Smooth muscle cell (in vitro differentiated cells): ENCODE data around the gene ANKRD13A. TPM values are rescaled to one million over a fixed set of nuclear protein-coding genes. Genes with fewer than 3 reads are reported as not detected.

Source experiments
- DNase-seq: peaks from one replicate; lab custom pipeline; 2025; ENCODE audit not compliant: unreplicated experiment; lab: John Stamatoyannopoulos, UW
- H2AFZ ChIP-seq: fragments of 200-600 bp; sonication (generic); 2 replicates; pipeline ENCODE4 v1.6.0; 2016; ENCODE audit warnings: antibody characterized with exemption, low read depth, mild to moderate bottlenecking
- H3F3A ChIP-seq: fragments of 200-600 bp; sonication (generic); 2 replicates; pipeline ENCODE4 v1.6.0; 2017; ENCODE audit warnings: antibody characterized with exemption, low read depth
- H3K27ac ChIP-seq: fragments of 200-600 bp; sonication (generic); 2 replicates; pipeline ENCODE4 v1.5.1; 2016; ENCODE audit warnings: low read depth, mild to moderate bottlenecking
- H3K27me3 ChIP-seq: fragments of 200-600 bp; sonication (generic); 2 replicates; pipeline ENCODE4 v1.6.1; 2016; ENCODE audit warnings: low read depth, mild to moderate bottlenecking
- H3K36me3 ChIP-seq: fragments of 200-600 bp; sonication (generic); 2 replicates; pipeline ENCODE4 v1.5.1; 2016; ENCODE audit warnings: low read depth
- H3K4me1 ChIP-seq: fragments of 200-600 bp; sonication (generic); 2 replicates; pipeline ENCODE4 v1.5.1; 2016; ENCODE audit warnings: low read depth
- H3K4me2 ChIP-seq: fragments of 200-600 bp; sonication (generic); 2 replicates; pipeline ENCODE4 v1.6.0; 2016; ENCODE audit warnings: mild to moderate bottlenecking
- H3K4me3 ChIP-seq: fragments of 200-600 bp; sonication (generic); 2 replicates; pipeline ENCODE4 v1.5.1; 2016; ENCODE audit warnings: mild to moderate bottlenecking
- H3K79me2 ChIP-seq: fragments of 200-600 bp; sonication (generic); 2 replicates; pipeline ENCODE4 v1.6.0; 2016; ENCODE audit warnings: low read depth, mild to moderate bottlenecking
- H3K9ac ChIP-seq: fragments of 200-600 bp; sonication (generic); 2 replicates; pipeline ENCODE4 v1.6.0; 2016; ENCODE audit warnings: low read depth
- H3K9me3 ChIP-seq: fragments of 200-600 bp; sonication (generic); replicated peaks from 2 replicates; pipeline ENCODE4 v1.5.1; 2016; ENCODE audit warnings: low read depth
- H4K20me1 ChIP-seq: fragments of 200-600 bp; sonication (generic); 2 replicates; pipeline ENCODE4 v1.6.0; 2016; ENCODE audit warnings: low read depth
- WGBS: methylation state at CpG from one replicate; pipeline ENCODE4 v1.1.7; 2016; ENCODE audit warnings: low lambda C conversion rate; 5-methylcytosine and 5-hydroxymethylcytosine counted together
- polyA plus RNA-seq: library from polyadenylated mRNA; unstranded; fragments of >200 nt; fragmentation: Nextera tagmentation; extraction: Ambion mirVana; gene quantifications from 2 replicates; pipeline ENCODE4 v1.2.1, GENCODE V29; 2016
- total RNA-seq: library from RNA; depleted of rRNA; stranded (reverse); fragments of >200 nt; gene quantifications from 2 replicates; pipeline ENCODE4 v1.2.3, GENCODE V29; 2014
- TF ChIP-seq, protein P1 (sequence below): fragments of 200-600 bp; sonication (generic); IDR thresholded peaks from 2 replicates; pipeline ENCODE4 v1.5.1; 2017; ENCODE audit warnings: borderline replicate concordance, mild to moderate bottlenecking, antibody characterized with exemption; ENCODE audit not compliant: insufficient read depth, poor library complexity, severe bottlenecking

ANKRD13A gene
- 31.1 and 35.6 TPM in 2 replicates for total RNA-seq
- polyA plus RNA-seq: 11.6 and 12.0 TPM in 2 replicates

DNA sequence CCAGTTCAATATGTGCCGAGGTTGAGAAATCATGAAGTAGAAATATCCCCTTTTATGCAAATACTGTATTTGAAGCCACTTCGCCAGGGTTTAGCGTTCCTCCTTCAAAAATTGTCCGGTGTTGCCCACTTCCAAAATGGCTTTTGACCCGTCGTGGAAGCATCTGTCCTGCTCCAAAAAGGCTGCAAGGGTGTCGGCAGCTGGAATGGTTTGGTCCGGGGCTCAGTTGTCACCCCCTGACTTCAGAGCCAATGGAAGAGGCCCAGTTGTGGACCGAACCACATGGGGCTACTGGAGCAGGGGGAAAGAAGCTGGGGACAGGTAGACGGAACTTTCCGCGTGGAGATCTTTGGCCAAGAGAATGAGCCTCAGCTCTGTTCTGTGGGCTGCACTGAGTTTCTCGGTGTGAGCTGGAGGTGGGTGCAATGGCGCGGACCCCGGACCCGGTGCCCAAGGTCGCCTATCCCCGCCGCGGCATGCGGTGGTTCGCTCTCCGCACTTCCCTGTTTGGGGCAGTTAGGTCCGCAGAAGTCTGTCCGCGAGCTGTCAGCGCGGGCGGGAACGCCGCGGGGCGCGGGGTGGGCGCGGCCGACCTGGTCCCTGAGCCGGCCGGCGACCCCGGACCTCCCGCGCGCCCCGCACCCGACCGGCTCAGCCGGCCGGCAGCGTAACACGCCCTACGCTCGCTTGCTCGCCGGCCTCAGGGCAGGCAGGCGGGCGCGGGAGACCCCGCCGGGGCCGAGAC, at the start of gene ANKRD13A:
Gene ANKRD13A (plus strand): TSS at position 527 of the 745 bp plus-strand sequence. CDS start 259 bp downstream, outside the sequence.
- H4K20me1 ChIP-seq: peaks cover 16% of the 10 kb centered on the region
- peak within 1 kb of the TSS; percentile 99 for H3K4me2 ChIP-seq
- H3K4me3 ChIP-seq: peak within 1 kb of the TSS; percentile 87
- no peaks in the 10 kb centered on the region for H3K36me3 ChIP-seq
- H2AFZ ChIP-seq: peak within 1 kb of the TSS; percentile 76
- peaks cover 4% of the 10 kb centered on the region for H3F3A ChIP-seq
- peaks cover 21% of the 10 kb centered on the region for H3K4me1 ChIP-seq
- H3K9me3 ChIP-seq: no peaks in the 10 kb centered on the region
- no peaks in the 10 kb centered on the region for H3K27me3 ChIP-seq
- TF ChIP-seq, protein P1, sequence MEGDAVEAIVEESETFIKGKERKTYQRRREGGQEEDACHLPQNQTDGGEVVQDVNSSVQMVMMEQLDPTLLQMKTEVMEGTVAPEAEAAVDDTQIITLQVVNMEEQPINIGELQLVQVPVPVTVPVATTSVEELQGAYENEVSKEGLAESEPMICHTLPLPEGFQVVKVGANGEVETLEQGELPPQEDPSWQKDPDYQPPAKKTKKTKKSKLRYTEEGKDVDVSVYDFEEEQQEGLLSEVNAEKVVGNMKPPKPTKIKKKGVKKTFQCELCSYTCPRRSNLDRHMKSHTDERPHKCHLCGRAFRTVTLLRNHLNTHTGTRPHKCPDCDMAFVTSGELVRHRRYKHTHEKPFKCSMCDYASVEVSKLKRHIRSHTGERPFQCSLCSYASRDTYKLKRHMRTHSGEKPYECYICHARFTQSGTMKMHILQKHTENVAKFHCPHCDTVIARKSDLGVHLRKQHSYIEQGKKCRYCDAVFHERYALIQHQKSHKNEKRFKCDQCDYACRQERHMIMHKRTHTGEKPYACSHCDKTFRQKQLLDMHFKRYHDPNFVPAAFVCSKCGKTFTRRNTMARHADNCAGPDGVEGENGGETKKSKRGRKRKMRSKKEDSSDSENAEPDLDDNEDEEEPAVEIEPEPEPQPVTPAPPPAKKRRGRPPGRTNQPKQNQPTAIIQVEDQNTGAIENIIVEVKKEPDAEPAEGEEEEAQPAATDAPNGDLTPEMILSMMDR: no peak
- peak; percentile 67 for DNase-seq
- H3K79me2 ChIP-seq: peaks cover 21% of the 10 kb centered on the region
- peak within 1 kb of the TSS; percentile 63 for H3K27ac ChIP-seq
- H3K9ac ChIP-seq: peak within 1 kb of the TSS; percentile 97
- 3% methylated on average over 38 of the region's 62 CpGs for WGBS

DNA sequence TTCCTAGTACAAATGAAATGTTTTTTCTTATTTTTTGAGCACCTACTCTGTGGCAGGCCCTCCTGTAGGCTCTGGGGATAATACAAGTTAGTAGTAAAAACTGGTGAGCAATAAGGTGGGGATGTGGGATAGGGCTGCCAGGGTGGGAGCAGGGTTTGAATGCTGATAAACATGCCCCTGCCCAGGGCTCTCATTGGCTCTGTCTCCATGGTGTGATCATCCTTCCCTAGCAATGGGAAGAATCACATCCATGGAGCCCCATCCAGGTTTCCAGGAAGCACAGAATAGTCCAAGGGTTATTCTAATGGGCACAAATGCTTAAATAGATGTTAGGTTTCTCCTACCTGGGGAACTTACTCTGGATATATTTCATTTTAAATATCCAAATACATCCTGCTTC, 48.6 kb upstream of the ANKRD13A start:
- DNase-seq: no peak
- peak overlapping the region; percentile 80 for H3K27ac ChIP-seq
- H3K9me3 ChIP-seq: no peaks in the 10 kb centered on the region
- no peak overlapping the region for H3K9ac ChIP-seq
- no peaks in the 10 kb centered on the region for H3K79me2 ChIP-seq
- H3K4me1 ChIP-seq: no peaks in the 10 kb centered on the region
- no peaks in the 10 kb centered on the region for H3K27me3 ChIP-seq
- no peaks in the 10 kb centered on the region for H3F3A ChIP-seq
- H3K4me3 ChIP-seq: no peak overlapping the region
- no peaks in the 10 kb centered on the region for H3K36me3 ChIP-seq
- TF ChIP-seq, protein P1: no peak
- no peak overlapping the region for H3K4me2 ChIP-seq
- H2AFZ ChIP-seq: no peak overlapping the region
- no peaks in the 10 kb centered on the region for H4K20me1 ChIP-seq

DNA sequence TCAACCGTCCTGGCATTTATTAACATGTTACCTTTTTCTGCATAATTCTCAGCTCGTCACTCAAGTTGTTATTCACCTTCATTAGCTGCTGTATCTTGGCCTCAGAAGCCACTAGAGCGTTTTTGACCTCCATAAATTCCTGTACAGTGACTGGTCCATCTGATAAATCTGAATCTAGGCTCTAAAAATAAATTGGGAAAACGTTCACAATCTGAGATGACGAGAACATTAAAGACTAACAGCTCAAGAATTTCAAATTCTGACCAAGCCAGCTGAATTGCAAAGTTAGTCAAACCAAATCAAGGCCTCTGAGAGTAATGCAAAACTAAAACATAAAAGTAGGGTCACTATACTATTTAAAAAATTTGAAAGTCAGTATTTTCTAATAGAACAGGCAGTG, 48.1 kb upstream of the ANKRD13A start:
- Histone ChIP-seq H3K27me3 (no peaks in the 10 kb centered on the region), H4K20me1 (no peaks in the 10 kb centered on the region), H3K9me3 (no peaks in the 10 kb centered on the region), H3K4me1 (no peaks in the 10 kb centered on the region), H3K9ac (no peak overlapping the region), H3K4me3 (no peak overlapping the region), H3K27ac (peak overlapping the region; percentile 80), H3K4me2 (no peak overlapping the region), H2AFZ (no peak overlapping the region), H3K36me3 (no peaks in the 10 kb centered on the region), H3F3A (no peaks in the 10 kb centered on the region), H3K79me2 (no peaks in the 10 kb centered on the region)
- no peak for DNase-seq
- WGBS: 56% methylated on average over 5 of the region's 5 CpGs
- TF ChIP-seq, protein P1: no peak

DNA sequence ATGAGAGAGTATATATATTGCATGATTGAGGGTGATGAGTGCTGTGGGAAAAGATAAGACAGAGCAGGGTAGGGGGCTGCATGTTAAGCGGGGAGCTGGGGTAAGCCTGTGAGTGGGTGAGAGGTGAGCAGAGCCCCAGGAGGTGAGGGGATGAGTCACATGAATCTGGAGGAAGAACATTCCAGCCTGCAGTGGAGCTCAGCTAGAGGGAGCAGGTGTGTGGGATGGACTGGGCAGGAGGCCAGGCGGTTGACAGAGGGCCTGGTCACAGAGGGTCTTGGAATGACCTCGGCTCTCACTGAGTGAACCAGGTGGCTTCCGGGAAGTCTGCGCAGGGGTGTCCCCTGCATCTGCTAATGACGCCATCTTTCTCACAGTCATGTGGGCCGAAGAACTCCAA, 47.5 kb upstream of the ANKRD13A start:
- no peak for DNase-seq
- no peaks in the 10 kb centered on the region for H4K20me1 ChIP-seq
- H3K79me2 ChIP-seq: no peaks in the 10 kb centered on the region
- H3K27ac ChIP-seq: peak overlapping the region; percentile 80
- TF ChIP-seq, protein P1: no peak
- WGBS: 84% methylated on average over 7 of the region's 7 CpGs
- H3K27me3 ChIP-seq: no peaks in the 10 kb centered on the region
- H2AFZ ChIP-seq: no peak overlapping the region
- no peaks in the 10 kb centered on the region for H3F3A ChIP-seq
- H3K4me3 ChIP-seq: no peak overlapping the region
- no peak overlapping the region for H3K9ac ChIP-seq
- no peaks in the 10 kb centered on the region for H3K9me3 ChIP-seq
- H3K4me1 ChIP-seq: no peaks in the 10 kb centered on the region
- H3K36me3 ChIP-seq: no peaks in the 10 kb centered on the region
- no peak overlapping the region for H3K4me2 ChIP-seq
